RWPE2 (cell line): ENCODE measurements around the gene DNMBP.

Experiments used
- ATAC-seq: fragments of 200-7000 bp; cut with Tn5 transposase; 3 replicates; pipeline ENCODE4 v1.9.1; 2021; ENCODE audit warnings: low read depth
- DNase-seq: peaks from one replicate; pipeline ENCODE4 v3.0.0-alpha.2; 2020; ENCODE audit warnings: low spot score
- H3K27ac ChIP-seq: fragments of 450-650 bp; 2 replicates; pipeline ENCODE4 v1.5.1; 2017; ENCODE audit warnings: mild to moderate bottlenecking; ENCODE audit not compliant: poor library complexity, severe bottlenecking
- H3K27me3 ChIP-seq: fragments of 250-450 bp; sonication (Bioruptor Pico); 2 replicates; pipeline ENCODE4 v1.5.1; 2021; ENCODE audit warnings: mild to moderate bottlenecking, moderate library complexity; ENCODE audit not compliant: insufficient read depth, poor library complexity, severe bottlenecking
- H3K36me3 ChIP-seq: fragments of 250-450 bp; sonication (Bioruptor Pico); 2 replicates; pipeline ENCODE4 v1.5.1; 2020; ENCODE audit warnings: low read depth, mild to moderate bottlenecking, moderate library complexity
- H3K4me1 ChIP-seq: fragments of 250-450 bp; sonication (Bioruptor Pico); 2 replicates; pipeline ENCODE4 v1.5.1; 2021; ENCODE audit warnings: mild to moderate bottlenecking, moderate library complexity; ENCODE audit not compliant: insufficient read depth, poor library complexity, severe bottlenecking
- H3K4me3 ChIP-seq: fragments of 250-450 bp; sonication (Bioruptor Pico); 2 replicates; pipeline ENCODE4 v1.5.1; 2021; ENCODE audit warnings: mild to moderate bottlenecking, moderate library complexity; ENCODE audit not compliant: severe bottlenecking
- H3K9me3 ChIP-seq: fragments of 250-450 bp; sonication (Bioruptor Pico); 2 replicates; pipeline ENCODE4 v1.5.1; 2021; ENCODE audit warnings: mild to moderate bottlenecking, moderate library complexity; ENCODE audit not compliant: severe bottlenecking
- TF ChIP-seq, protein P1 (sequence below): fragments of 450-650 bp; IDR thresholded peaks from one replicate; pipeline ENCODE4 v1.5.1; 2017; ENCODE audit warnings: mild to moderate bottlenecking, moderate library complexity; ENCODE audit not compliant: poor library complexity, severe bottlenecking

The DNMBP gene

DNA sequence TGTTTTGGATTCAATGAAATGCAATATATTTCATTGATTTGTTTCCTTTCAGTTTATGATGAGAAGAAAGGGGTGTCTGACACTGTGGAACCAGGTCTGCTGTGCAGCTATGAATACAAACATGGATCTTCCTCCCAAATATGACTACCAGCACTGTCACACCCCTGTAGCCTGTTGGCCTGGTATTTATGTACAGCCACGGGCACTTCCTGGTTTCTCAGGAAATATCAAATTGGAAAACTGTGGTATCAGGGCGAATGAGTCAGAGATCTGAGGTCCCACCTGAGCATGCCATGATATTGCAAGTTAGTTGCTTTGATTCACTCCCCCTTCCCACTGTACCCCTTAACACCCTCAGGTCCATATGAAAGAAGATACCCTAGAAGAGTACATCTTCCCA is 87.8 kb downstream of the DNMBP start:
- H3K4me1 ChIP-seq: peaks cover 56% of the 10 kb centered on the region
- H3K27ac ChIP-seq: peak overlapping the region; percentile 97
- no peaks in the 10 kb centered on the region for H3K27me3 ChIP-seq
- H3K4me3 ChIP-seq: no peak overlapping the region
- TF ChIP-seq, protein P1, sequence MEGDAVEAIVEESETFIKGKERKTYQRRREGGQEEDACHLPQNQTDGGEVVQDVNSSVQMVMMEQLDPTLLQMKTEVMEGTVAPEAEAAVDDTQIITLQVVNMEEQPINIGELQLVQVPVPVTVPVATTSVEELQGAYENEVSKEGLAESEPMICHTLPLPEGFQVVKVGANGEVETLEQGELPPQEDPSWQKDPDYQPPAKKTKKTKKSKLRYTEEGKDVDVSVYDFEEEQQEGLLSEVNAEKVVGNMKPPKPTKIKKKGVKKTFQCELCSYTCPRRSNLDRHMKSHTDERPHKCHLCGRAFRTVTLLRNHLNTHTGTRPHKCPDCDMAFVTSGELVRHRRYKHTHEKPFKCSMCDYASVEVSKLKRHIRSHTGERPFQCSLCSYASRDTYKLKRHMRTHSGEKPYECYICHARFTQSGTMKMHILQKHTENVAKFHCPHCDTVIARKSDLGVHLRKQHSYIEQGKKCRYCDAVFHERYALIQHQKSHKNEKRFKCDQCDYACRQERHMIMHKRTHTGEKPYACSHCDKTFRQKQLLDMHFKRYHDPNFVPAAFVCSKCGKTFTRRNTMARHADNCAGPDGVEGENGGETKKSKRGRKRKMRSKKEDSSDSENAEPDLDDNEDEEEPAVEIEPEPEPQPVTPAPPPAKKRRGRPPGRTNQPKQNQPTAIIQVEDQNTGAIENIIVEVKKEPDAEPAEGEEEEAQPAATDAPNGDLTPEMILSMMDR: no peak
- peak; percentile 75 for ATAC-seq
- DNase-seq: no peak
- peaks cover 29% of the 10 kb centered on the region for H3K36me3 ChIP-seq
- no peaks in the 10 kb centered on the region for H3K9me3 ChIP-seq

DNA sequence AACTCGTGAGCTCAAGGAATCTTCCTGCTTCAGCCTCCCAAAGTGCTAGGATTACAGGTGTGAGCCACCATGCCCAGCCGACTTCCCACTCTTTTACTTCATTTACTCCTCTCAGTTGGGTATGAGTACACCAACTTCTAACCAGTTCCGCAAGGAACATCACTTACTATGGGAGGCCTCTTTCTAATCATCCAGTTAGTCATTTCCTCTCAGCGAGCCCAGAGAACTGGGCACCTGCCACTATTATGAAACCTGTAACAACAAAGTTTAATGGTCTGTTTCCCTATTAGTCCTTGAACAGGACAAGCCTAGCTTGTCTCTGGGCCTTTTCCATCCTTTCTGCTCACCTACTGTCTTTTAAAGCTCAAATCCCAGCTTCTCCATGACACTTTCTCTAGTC is 88.8 kb downstream of the DNMBP start:
- Histone ChIP-seq H3K9me3 (no peaks in the 10 kb centered on the region), H3K27me3 (no peaks in the 10 kb centered on the region), H3K27ac (peak overlapping the region; percentile 97), H3K36me3 (peaks cover 39% of the 10 kb centered on the region), H3K4me1 (peaks cover 47% of the 10 kb centered on the region), H3K4me3 (no peak overlapping the region)
- ATAC-seq: peak; percentile 89
- no peak for DNase-seq
- TF ChIP-seq, protein P1: no peak

DNA sequence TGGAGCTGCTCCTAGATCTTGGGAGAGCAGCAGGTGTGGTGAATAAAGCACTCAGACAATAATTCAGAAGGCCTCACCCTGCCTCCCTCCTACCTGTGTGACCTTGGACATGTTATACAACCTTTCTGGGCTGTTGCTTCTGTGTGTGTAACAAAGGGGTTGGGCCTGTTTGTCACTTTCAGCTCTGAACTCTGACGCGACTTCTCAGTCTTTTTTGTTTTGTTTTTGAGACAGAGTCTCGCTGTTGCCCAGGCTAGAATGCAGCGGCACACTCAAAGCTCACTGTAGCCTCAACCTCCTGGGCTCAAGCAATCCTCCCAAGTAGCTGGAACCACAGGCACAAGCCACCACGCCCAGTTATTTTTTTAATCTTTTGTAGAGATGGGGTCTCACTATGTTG is 89.3 kb downstream of the DNMBP start:
- H3K36me3 ChIP-seq: peaks cover 44% of the 10 kb centered on the region
- no peak overlapping the region for H3K4me3 ChIP-seq
- no peaks in the 10 kb centered on the region for H3K9me3 ChIP-seq
- H3K4me1 ChIP-seq: peaks cover 42% of the 10 kb centered on the region
- H3K27me3 ChIP-seq: no peaks in the 10 kb centered on the region
- H3K27ac ChIP-seq: peak overlapping the region; percentile 97
- ATAC-seq (no peak), DNase-seq (no peak)
- TF ChIP-seq, protein P1: no peak

DNA sequence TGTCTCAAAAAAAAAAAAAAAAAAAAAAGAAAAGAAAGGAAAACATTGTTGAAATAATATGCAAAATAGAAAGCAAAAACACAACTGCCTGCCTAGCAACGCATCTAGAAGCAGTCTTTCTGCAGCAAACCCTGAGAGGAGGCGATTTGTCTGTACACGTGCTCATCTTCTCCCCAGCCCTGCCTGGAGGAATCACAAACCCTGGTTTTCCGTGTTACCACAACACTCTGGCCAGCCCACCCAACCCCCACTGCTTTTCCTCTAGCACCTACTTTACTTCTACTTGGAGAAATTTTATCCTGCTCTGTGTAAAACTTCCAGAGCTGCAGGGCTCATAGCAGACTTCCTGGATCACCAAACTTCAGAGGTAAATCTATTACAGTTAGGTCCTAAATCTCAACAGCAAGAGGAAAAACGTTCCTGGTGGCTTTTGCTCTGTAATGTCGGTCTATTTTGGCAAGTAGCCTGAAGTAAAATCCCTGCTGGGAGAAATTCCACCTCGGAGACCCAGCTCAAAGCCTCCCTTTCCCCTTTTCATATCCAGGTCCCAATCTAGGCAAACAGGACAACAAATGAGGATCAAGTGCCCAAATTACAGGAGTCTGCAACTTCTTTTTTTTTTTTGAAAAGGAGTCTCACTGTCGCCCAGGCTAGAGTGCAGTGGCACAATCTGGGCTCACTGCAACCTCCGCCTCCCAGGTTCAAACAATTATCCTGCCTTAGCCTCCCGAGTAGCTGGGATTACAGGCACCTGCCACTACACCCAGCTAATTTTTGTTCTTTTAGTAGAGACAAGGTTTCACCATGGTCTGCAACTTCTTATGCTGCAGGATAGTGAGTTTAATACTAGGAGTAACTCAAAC is 91.6 kb downstream of the DNMBP start:
- ATAC-seq (no peak), DNase-seq (no peak)
- Histone ChIP-seq H3K27me3 (no peaks in the 10 kb centered on the region), H3K9me3 (no peaks in the 10 kb centered on the region), H3K36me3 (peaks cover 55% of the 10 kb centered on the region), H3K4me1 (peaks cover 45% of the 10 kb centered on the region), H3K4me3 (no peak overlapping the region), H3K27ac (peak overlapping the region; percentile 97)
- TF ChIP-seq, protein P1: no peak

DNA sequence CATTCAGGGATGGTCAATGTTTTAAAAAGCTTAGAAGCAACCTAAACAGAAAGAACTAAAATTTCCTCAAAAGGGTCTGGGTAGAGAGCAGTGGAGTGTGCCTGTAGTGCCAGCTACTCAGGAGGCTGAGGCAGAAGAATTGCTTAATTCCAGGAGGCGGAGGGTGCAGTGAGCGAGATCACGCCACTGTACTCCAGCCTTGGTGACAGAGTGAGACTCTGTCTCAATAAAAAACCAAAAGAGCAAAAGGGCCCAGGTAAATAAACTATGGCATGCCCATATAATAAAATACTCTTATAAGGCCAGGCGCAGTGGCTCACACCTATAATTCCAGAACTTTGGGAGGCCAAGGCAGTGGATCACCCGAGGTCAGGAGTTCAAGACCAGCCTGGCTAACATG is 93.0 kb downstream of the DNMBP start:
- no peak overlapping the region for H3K27ac ChIP-seq
- H3K36me3 ChIP-seq: peaks cover 55% of the 10 kb centered on the region
- peaks cover 40% of the 10 kb centered on the region for H3K4me1 ChIP-seq
- no peaks in the 10 kb centered on the region for H3K9me3 ChIP-seq
- no peak for ATAC-seq
- H3K4me3 ChIP-seq: no peak overlapping the region
- H3K27me3 ChIP-seq: no peaks in the 10 kb centered on the region
- TF ChIP-seq, protein P1: no peak
- DNase-seq: no peak
